HCT116 (cell line): ENCODE data around the gene PDE12. TPM values are rescaled to one million over a fixed set of nuclear protein-coding genes. Genes with fewer than 3 reads are reported as not detected.

Source experiments
- ATAC-seq: fragments of 200-7000 bp; cut with Tn5 transposase; 2 replicates; pipeline ENCODE4 v1.9.1; 2020; ENCODE audit warnings: mild to moderate bottlenecking, moderate library complexity
- BruUV-seq: library from RNA; stranded (reverse); fragments of 400-500 nt; replicated peaks from 2 replicates; lab custom pipeline; 2021; lab: Mats Ljungman, UMichigan
- CTCF ChIA-PET: fragments of 300-600 bp; sonication (Branson Sonifier 250); formaldehyde crosslinking; loops from one replicate; lab custom pipeline; 2021; ENCODE audit warnings: antibody characterized with exemption; lab: Charles Lee
- POLR2A ChIA-PET: fragments of 300-600, 350-600 bp; sonication (Branson Sonifier 250); formaldehyde crosslinking; loops from one replicate; lab custom pipeline; 2021; ENCODE audit warnings: antibody characterized with exemption; lab: Charles Lee
- RAD21 ChIA-PET, 2 experiments: fragments of 300-600 bp; sonication (Branson Sonifier 250); formaldehyde crosslinking; loops; one replicate each; lab custom pipeline; 2023; ENCODE audit warnings: low total read pairs in 2 of 2; ENCODE audit not compliant: uncharacterized antibody in 2 of 2, unreplicated experiment in 2 of 2, low non-redundant PET in 1 of 2; lab: Charles Lee
- DNase-seq: peaks from one replicate; pipeline ENCODE4 v3.0.0-alpha.2; 2010; ENCODE audit warnings: low read depth, low spot score
- H2AFZ ChIP-seq: fragments of 200-600 bp; shearing (Covaris generic), sonication (generic); 2 replicates; pipeline ENCODE4 v1.6.1; 2017; ENCODE audit warnings: low read depth, mixed run types, mixed read lengths, antibody characterized with exemption, low read length; ENCODE audit not compliant: poor library complexity, severe bottlenecking
- H3K27ac ChIP-seq: 2 replicates; pipeline ENCODE4 v1.5.1; 2012; ENCODE audit warnings: low read depth, low read length
- H3K27me3 ChIP-seq: fragments of 200-600 bp; sonication (generic); 2 replicates; pipeline ENCODE4 v1.6.1; 2016; ENCODE audit warnings: mixed run types, low read length, mixed read lengths; ENCODE audit not compliant: insufficient read depth
- H3K36me3 ChIP-seq, 2 experiments: fragments of 200-500 bp in 1 of 2; fragments of 200-600 bp in 1 of 2; sonication (Bioruptor generic) in 1 of 2; sonication (generic) in 1 of 2; 2 replicates each; pipeline versions ENCODE4 v1.5.1 to v1.6.1; 2014 to 2016; ENCODE audit warnings: low read length in 2 of 2, inconsistent platforms in 1 of 2, mixed read lengths in 1 of 2, mixed run types in 1 of 2; ENCODE audit not compliant: insufficient read depth in 2 of 2, control insufficient read depth in 1 of 2
- H3K4me1 ChIP-seq, 2 experiments: fragments of 200-600 bp in 1 of 2; sonication (generic) in 1 of 2; 2 replicates each; pipeline versions ENCODE4 v1.5.1 to v1.6.1; 2012 to 2017; ENCODE audit warnings: low read length in 2 of 2, inconsistent platforms in 1 of 2, mild to moderate bottlenecking in 1 of 2, mixed read lengths in 1 of 2, mixed run types in 1 of 2, moderate library complexity in 1 of 2; ENCODE audit not compliant: insufficient read depth in 2 of 2, control insufficient read depth in 1 of 2
- H3K4me2 ChIP-seq: fragments of 200-600 bp; sonication (generic); 2 replicates; pipeline ENCODE4 v1.6.1; 2017; ENCODE audit warnings: mixed run types, low read length, mixed read lengths
- H3K4me3 ChIP-seq, 2 experiments: fragments of 200-600 bp in 1 of 2; sonication (generic) in 1 of 2; replicated peaks in 1 of 2; 2 replicates each; pipeline ENCODE4 v1.5.1; 2011 to 2016; ENCODE audit warnings: low read length in 2 of 2, control low read depth in 1 of 2, low read depth in 1 of 2, mild to moderate bottlenecking in 1 of 2, mixed read lengths in 1 of 2, mixed run types in 1 of 2
- H3K79me2 ChIP-seq: fragments of 200-600 bp; sonication (generic); 2 replicates; pipeline ENCODE4 v1.6.1; 2017; ENCODE audit warnings: mild to moderate bottlenecking, mixed run types, low read length, moderate library complexity, mixed read lengths; ENCODE audit not compliant: insufficient read depth
- H3K9ac ChIP-seq: fragments of 200-600 bp; sonication (generic); 2 replicates; pipeline ENCODE4 v1.6.1; 2016; ENCODE audit warnings: low read length, mixed read lengths
- H3K9me2 ChIP-seq: fragments of 200-600 bp; sonication (generic), shearing (Covaris generic); 2 replicates; pipeline ENCODE4 v1.6.1; 2017; ENCODE audit warnings: mixed run types, mild to moderate bottlenecking, moderate library complexity; ENCODE audit not compliant: insufficient read depth
- H3K9me3 ChIP-seq, 2 experiments: fragments of 200-500 bp in 1 of 2; fragments of 200-600 bp in 1 of 2; sonication (Bioruptor generic) in 1 of 2; sonication (generic) in 1 of 2; 2 replicates each; pipeline ENCODE4 v1.6.1; 2014 to 2017; ENCODE audit warnings: low read length in 2 of 2, mixed read lengths in 2 of 2, inconsistent platforms in 1 of 2, low read depth in 1 of 2, mild to moderate bottlenecking in 1 of 2, mixed run types in 1 of 2, moderate library complexity in 1 of 2; ENCODE audit not compliant: control insufficient read depth in 1 of 2, insufficient read depth in 1 of 2
- H4K20me1 ChIP-seq: fragments of 200-600 bp; sonication (generic), shearing (Covaris generic); 2 replicates; pipeline ENCODE4 v1.6.1; 2017; ENCODE audit warnings: mixed run types, mild to moderate bottlenecking, moderate library complexity; ENCODE audit not compliant: insufficient read depth
- ATF3 ChIP-seq: IDR thresholded peaks from 2 replicates; pipeline ENCODE4 v1.6.1; 2012
- CEBPB ChIP-seq: IDR thresholded peaks from 2 replicates; pipeline ENCODE4 v1.6.1; 2012; ENCODE audit warnings: low read depth
- CTCF ChIP-seq, 3 experiments: fragments of 200-600 bp in 1 of 3; sonication (generic) in 1 of 3; IDR thresholded peaks in 2 of 3; conservative IDR thresholded peaks in 1 of 3; 2 replicates each; pipeline ENCODE4 v1.5.1; 2012 to 2017; ENCODE audit warnings: low read depth in 2 of 3, low read length in 2 of 3, antibody characterized with exemption in 1 of 3, borderline replicate concordance in 1 of 3, control low read depth in 1 of 3, mild to moderate bottlenecking in 1 of 3, mixed read lengths in 1 of 3, mixed run types in 1 of 3, moderate library complexity in 1 of 3; ENCODE audit not compliant: insufficient read depth in 1 of 3
- EGR1 ChIP-seq: IDR thresholded peaks from 2 replicates; pipeline ENCODE4 v1.6.1; 2012; ENCODE audit warnings: low read depth
- ELF1 ChIP-seq: IDR thresholded peaks from 2 replicates; pipeline ENCODE4 v1.6.1; 2012; ENCODE audit warnings: low read depth, borderline replicate concordance
- FOSL1 ChIP-seq: IDR thresholded peaks from 2 replicates; pipeline ENCODE4 v1.6.1; 2012; ENCODE audit warnings: low read depth
- JUND ChIP-seq: IDR thresholded peaks from 2 replicates; pipeline ENCODE4 v1.6.1; 2012
- MAX ChIP-seq: IDR thresholded peaks from 2 replicates; pipeline ENCODE4 v1.6.1; 2012
- POLR2AphosphoS5 ChIP-seq: IDR thresholded peaks from 2 replicates; pipeline ENCODE4 v1.6.1; 2011; ENCODE audit warnings: mild to moderate bottlenecking, low read depth, low read length, moderate library complexity
- RAD21 ChIP-seq: IDR thresholded peaks from 2 replicates; pipeline ENCODE4 v1.6.1; 2012; ENCODE audit warnings: low read depth, mild to moderate bottlenecking
- REST ChIP-seq: IDR thresholded peaks from 2 replicates; pipeline ENCODE4 v1.6.1; 2012; ENCODE audit warnings: low read depth
- SP1 ChIP-seq: IDR thresholded peaks from 2 replicates; pipeline ENCODE4 v1.6.1; 2012; ENCODE audit warnings: low read depth
- SRF ChIP-seq: IDR thresholded peaks from 2 replicates; pipeline ENCODE4 v1.6.1; 2012; ENCODE audit warnings: low read depth
- TCF7L2 ChIP-seq: IDR thresholded peaks from 2 replicates; pipeline ENCODE4 v1.7.0; 2011; ENCODE audit warnings: borderline replicate concordance, inconsistent platforms; ENCODE audit not compliant: insufficient read depth, insufficient read length; ENCODE audit errors: extremely low read depth
- YY1 ChIP-seq: IDR thresholded peaks from 2 replicates; pipeline ENCODE4 v1.6.1; 2011; ENCODE audit warnings: low read length, low read depth, moderate library complexity, mild to moderate bottlenecking; ENCODE audit not compliant: insufficient replicate concordance; ENCODE audit errors: extremely low read depth
- ZBTB33 ChIP-seq: IDR thresholded peaks from 2 replicates; pipeline ENCODE4 v1.6.1; 2011; ENCODE audit warnings: mild to moderate bottlenecking, low read length, moderate library complexity; ENCODE audit not compliant: insufficient replicate concordance; ENCODE audit errors: extremely low read depth
- ZFX ChIP-seq: fragments of 450-650 bp; IDR thresholded peaks from 2 replicates; pipeline ENCODE4 v1.6.1; 2017
- ZNF274 ChIP-seq: fragments of 200-500 bp; sonication (Bioruptor generic); IDR thresholded peaks from 2 replicates; pipeline ENCODE4 v1.6.1; 2014; ENCODE audit warnings: mild to moderate bottlenecking, low read depth, low read length, inconsistent platforms
- intact Hi-C: fragments of 100-400 bp; cut with micrococcal nuclease; formaldehyde crosslinking; loops from 2 replicates; pipeline ENCODE4 v1.10.0; 2022
- total RNA-seq: library from RNA; stranded (reverse); gene quantifications from one replicate; pipeline ENCODE4 v1.2.1, GENCODE V29; 2021; ENCODE audit not compliant: unreplicated experiment

Gene PDE12
- total RNA-seq, 1 experiment from 2014 or later, result 28.3 TPM

- no peak for TF ChIP-seq CTCF (IDR thresholded peaks at IDR 0.05 in 2 of 3, conservative IDR thresholded peaks at IDR 0.05 in 1 of 3; ENCODE audit: borderline replicate concordance in 1 of 3, insufficient read depth in 1 of 3, low read depth in 2 of 3, low read length in 2 of 3)
- TF ChIP-seq, all 23 proteins: peak for 14
Observed at GRCh38 chr3:57555738-57556458, at the start of gene PDE12 (continued).

- no peaks in the 10 kb centered on the region for H3K9me2 ChIP-seq
- CTCF ChIA-PET, result no interaction called here
- no peaks in the 10 kb centered on the region for H3K36me3 ChIP-seq
- no peaks in the 10 kb centered on the region for H3K9me3 ChIP-seq
- H3K4me1 ChIP-seq, result no peaks in the 10 kb centered on the region
- no TSS peak for BruUV-seq
- no peak overlapping the region for H3K4me3 ChIP-seq
- intact Hi-C loops, result no loop called here
- peak overlapping the region; percentile 63 for H2AFZ ChIP-seq
- H4K20me1 ChIP-seq, result no peaks in the 10 kb centered on the region
- RAD21 ChIA-PET, result no interaction called here
- no peak overlapping the region for H3K4me2 ChIP-seq
- no peaks in the 10 kb centered on the region for H3K79me2 ChIP-seq
- H3K27me3 ChIP-seq, result no peaks in the 10 kb centered on the region
- no peak overlapping the region for H3K27ac ChIP-seq
- ATAC-seq (no peak), DNase-seq (no peak)
- POLR2A ChIA-PET, result no interaction called here
- H3K9ac ChIP-seq, result no peak overlapping the region
- no peak for TF ChIP-seq TCF7L2
- no peak for TF ChIP-seq RAD21
- TF ChIP-seq POLR2AphosphoS5, result no peak
- TF ChIP-seq ZBTB33, result no peak
- TF ChIP-seq ATF3, result no peak
- no peak for TF ChIP-seq ELF1
- TF ChIP-seq SRF, result no peak
- no peak for TF ChIP-seq JUND
- no peak for TF ChIP-seq EGR1
- no peak for TF ChIP-seq SP1
- no peak for TF ChIP-seq FOSL1
- TF ChIP-seq YY1, result no peak
- no peak for TF ChIP-seq CEBPB
- TF ChIP-seq REST, result no peak
- no peak for TF ChIP-seq MAX
- no peak for TF ChIP-seq ZFX
- no peak for TF ChIP-seq ZNF274
Observed at GRCh38 chr3:57512166-57512565, 43.9 kb upstream of the PDE12 start.
